ENCODE measurements around the gene GPC6. TPM values are rescaled to one million over a fixed set of nuclear protein-coding genes. Genes with fewer than 3 reads are reported as not detected.

GPC6 gene
- polyA plus RNA-seq, 1 of the 3 experiments (the other 2 are of a cell fraction) = 6.7 TPM

DNA sequence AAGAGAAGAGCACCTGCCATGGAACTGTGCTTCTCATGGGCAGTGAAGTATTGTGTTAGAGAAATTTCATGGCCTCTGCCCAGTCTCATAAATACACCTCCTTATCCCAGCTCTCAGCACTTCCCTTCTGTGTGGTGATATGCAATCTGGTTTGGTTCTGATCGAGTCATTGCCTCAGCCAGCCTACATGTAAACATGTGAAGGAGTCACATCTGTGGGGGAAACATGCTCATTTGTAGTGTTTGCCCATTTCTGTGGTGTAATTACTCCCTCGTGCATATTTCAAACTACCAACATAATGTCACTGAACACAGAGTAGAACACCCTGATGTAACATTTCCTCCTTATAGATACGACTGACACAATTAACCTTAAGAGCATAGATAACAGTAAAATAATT, 1069.9 kb downstream of the GPC6 start:
- Histone ChIP-seq H3K9me3 (no peaks in the 10 kb centered on the region), H3K4me3 (ENCODE audit: low read depth in 2 of 2, low read length in 1 of 2) (no peak overlapping the region), H3K79me2 (ENCODE audit: insufficient read depth) (no peaks in the 10 kb centered on the region), H3K9me2 (no peaks in the 10 kb centered on the region), H4K20me1 (ENCODE audit: insufficient read depth) (no peaks in the 10 kb centered on the region), H3K27ac (ENCODE audit: low read depth in 2 of 2, low read length in 1 of 2) (no peak overlapping the region), H3K9ac (no peak overlapping the region), H3K27me3 (ENCODE audit: insufficient read depth) (no peaks in the 10 kb centered on the region), H3K4me2 (no peak overlapping the region), H3K4me1 (ENCODE audit: control insufficient read depth in 1 of 2, insufficient read depth in 2 of 2, low read depth in 1 of 2, low read length in 1 of 2) (no peaks in the 10 kb centered on the region; a peak in 1 of 4 replicates), H3F3A (replicated peaks; ENCODE audit: insufficient read depth) (no peaks in the 10 kb centered on the region), H2AFZ (ENCODE audit: low read depth) (no peak overlapping the region), H3K36me3 (replicated peaks in 1 of 2; ENCODE audit: control insufficient read depth in 1 of 2, insufficient read depth in 2 of 2, low read length in 1 of 2) (no peaks in the 10 kb centered on the region)
- ChIA-PET POLR2A (no interaction called here), CTCF (no interaction called here)
- DNase-seq = no peak
- TF ChIP-seq, protein P1, sequence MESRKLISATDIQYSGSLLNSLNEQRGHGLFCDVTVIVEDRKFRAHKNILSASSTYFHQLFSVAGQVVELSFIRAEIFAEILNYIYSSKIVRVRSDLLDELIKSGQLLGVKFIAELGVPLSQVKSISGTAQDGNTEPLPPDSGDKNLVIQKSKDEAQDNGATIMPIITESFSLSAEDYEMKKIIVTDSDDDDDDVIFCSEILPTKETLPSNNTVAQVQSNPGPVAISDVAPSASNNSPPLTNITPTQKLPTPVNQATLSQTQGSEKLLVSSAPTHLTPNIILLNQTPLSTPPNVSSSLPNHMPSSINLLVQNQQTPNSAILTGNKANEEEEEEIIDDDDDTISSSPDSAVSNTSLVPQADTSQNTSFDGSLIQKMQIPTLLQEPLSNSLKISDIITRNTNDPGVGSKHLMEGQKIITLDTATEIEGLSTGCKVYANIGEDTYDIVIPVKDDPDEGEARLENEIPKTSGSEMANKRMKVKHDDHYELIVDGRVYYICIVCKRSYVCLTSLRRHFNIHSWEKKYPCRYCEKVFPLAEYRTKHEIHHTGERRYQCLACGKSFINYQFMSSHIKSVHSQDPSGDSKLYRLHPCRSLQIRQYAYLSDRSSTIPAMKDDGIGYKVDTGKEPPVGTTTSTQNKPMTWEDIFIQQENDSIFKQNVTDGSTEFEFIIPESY (IDR thresholded peaks at IDR 0.05; ENCODE audit: borderline replicate concordance, low read depth) = no peak
- no peak for TF ChIP-seq FOXM1 (IDR thresholded peaks at IDR 0.05; ENCODE audit: low read depth)
- 88% methylated on average over 2 of the region's 3 CpGs for WGBS (ENCODE audit: low lambda C conversion rate)

DNA sequence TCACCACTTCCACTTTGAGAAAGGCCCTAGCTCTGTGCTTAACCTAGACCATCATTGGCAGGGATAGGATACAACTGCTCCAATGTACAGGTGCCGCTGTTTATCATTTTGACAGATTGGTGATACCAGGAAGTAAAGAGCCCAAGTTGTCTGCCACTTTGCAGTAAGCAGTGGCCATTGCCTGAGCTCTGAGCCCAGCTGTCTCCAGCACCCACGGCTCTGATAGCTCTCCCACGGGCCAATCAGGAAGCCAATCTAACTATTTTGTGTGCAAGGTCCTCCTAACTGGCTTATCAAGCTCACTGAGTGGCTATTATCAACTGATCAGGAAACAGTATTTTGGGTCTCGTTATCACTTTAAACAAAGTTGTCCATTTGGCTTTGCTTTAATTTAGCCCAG, 1071.7 kb downstream of the GPC6 start:
- no peaks in the 10 kb centered on the region; a peak in 2 of 4 replicates for H3K4me1 ChIP-seq (ENCODE audit: control insufficient read depth in 1 of 2, insufficient read depth in 2 of 2, low read depth in 1 of 2, low read length in 1 of 2)
- H3K9ac ChIP-seq = no peak overlapping the region
- DNase-seq = no peak
- H3K27ac ChIP-seq (ENCODE audit: low read depth in 2 of 2, low read length in 1 of 2) = no peak overlapping the region
- TF ChIP-seq NFIC (IDR thresholded peaks at IDR 0.05; ENCODE audit: borderline replicate concordance) (no peak), GATA2 (CRISPR knock-in tag; IDR thresholded peaks at IDR 0.05) (no peak), FOXM1 (IDR thresholded peaks at IDR 0.05; ENCODE audit: low read depth) (no peak), TCF12 (IDR thresholded peaks at IDR 0.05) (no peak), SMC3 (IDR thresholded peaks at IDR 0.05; ENCODE audit: low read depth, low read length) (no peak), POLR2AphosphoS5 (IDR thresholded peaks at IDR 0.05; ENCODE audit: low read depth, low read length) (no peak), RAD21 (IDR thresholded peaks at IDR 0.05; ENCODE audit: low read length) (no peak), JUND (IDR thresholded peaks at IDR 0.05) (no peak), CHD2 (IDR thresholded peaks at IDR 0.05; ENCODE audit: low read length, partially characterized antibody) (no peak), TEAD4 (IDR thresholded peaks at IDR 0.05; ENCODE audit: borderline replicate concordance, insufficient read depth) (no peak), RCOR1 (IDR thresholded peaks at IDR 0.05; ENCODE audit: low read length) (no peak), FOSL2 (IDR thresholded peaks at IDR 0.05; ENCODE audit: borderline replicate concordance, low read depth) (no peak)
- TF ChIP-seq, protein P2, sequence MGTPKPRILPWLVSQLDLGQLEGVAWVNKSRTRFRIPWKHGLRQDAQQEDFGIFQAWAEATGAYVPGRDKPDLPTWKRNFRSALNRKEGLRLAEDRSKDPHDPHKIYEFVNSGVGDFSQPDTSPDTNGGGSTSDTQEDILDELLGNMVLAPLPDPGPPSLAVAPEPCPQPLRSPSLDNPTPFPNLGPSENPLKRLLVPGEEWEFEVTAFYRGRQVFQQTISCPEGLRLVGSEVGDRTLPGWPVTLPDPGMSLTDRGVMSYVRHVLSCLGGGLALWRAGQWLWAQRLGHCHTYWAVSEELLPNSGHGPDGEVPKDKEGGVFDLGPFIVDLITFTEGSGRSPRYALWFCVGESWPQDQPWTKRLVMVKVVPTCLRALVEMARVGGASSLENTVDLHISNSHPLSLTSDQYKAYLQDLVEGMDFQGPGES (IDR thresholded peaks at IDR 0.05; ENCODE audit: low read depth, low read length) = no peak
- TF ChIP-seq, protein P3, sequence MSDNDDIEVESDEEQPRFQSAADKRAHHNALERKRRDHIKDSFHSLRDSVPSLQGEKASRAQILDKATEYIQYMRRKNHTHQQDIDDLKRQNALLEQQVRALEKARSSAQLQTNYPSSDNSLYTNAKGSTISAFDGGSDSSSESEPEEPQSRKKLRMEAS (IDR thresholded peaks at IDR 0.05; ENCODE audit: low read depth) = no peak
- TF ChIP-seq, protein P4, sequence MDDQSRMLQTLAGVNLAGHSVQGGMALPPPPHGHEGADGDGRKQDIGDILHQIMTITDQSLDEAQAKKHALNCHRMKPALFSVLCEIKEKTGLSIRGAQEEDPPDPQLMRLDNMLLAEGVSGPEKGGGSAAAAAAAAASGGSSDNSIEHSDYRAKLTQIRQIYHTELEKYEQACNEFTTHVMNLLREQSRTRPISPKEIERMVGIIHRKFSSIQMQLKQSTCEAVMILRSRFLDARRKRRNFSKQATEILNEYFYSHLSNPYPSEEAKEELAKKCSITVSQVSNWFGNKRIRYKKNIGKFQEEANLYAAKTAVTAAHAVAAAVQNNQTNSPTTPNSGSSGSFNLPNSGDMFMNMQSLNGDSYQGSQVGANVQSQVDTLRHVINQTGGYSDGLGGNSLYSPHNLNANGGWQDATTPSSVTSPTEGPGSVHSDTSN (IDR thresholded peaks at IDR 0.05) = no peak
- ChIA-PET POLR2A (no interaction called here), CTCF (no interaction called here)
- no peaks in the 10 kb centered on the region for H4K20me1 ChIP-seq (ENCODE audit: insufficient read depth)
- no peak overlapping the region for H3K4me2 ChIP-seq
- H3K27me3 ChIP-seq (ENCODE audit: insufficient read depth) = no peaks in the 10 kb centered on the region
- no peaks in the 10 kb centered on the region for H3F3A ChIP-seq (replicated peaks; ENCODE audit: insufficient read depth)
- no peaks in the 10 kb centered on the region for H3K9me2 ChIP-seq
- WGBS (ENCODE audit: low lambda C conversion rate) = 84% methylated on average over 4 of the region's 4 CpGs
- H3K36me3 ChIP-seq (replicated peaks in 1 of 2; ENCODE audit: control insufficient read depth in 1 of 2, insufficient read depth in 2 of 2, low read length in 1 of 2) = no peaks in the 10 kb centered on the region
- no peaks in the 10 kb centered on the region for H3K9me3 ChIP-seq
- no peak overlapping the region for H2AFZ ChIP-seq (ENCODE audit: low read depth)
- no peaks in the 10 kb centered on the region for H3K79me2 ChIP-seq (ENCODE audit: insufficient read depth)
- no peak overlapping the region for H3K4me3 ChIP-seq (ENCODE audit: low read depth in 2 of 2, low read length in 1 of 2)
